Fibroblast of the aortic adventitia (primary cell): ENCODE results near the gene ATXN10. TPM values are rescaled to one million over a fixed set of nuclear protein-coding genes. Genes with fewer than 3 reads are reported as not detected.

Source experiments
- DNase-seq: peaks from one replicate; pipeline ENCODE4 v3.0.0-alpha.2; 2010; ENCODE audit warnings: low read depth
- H3K4me3 ChIP-seq: 2 replicates; pipeline ENCODE4 v1.5.1; 2011; ENCODE audit warnings: low read depth, mild to moderate bottlenecking, control low read depth, low read length, moderate library complexity
- total RNA-seq: library from RNA; depleted of rRNA; stranded (reverse); fragments of >200 nt; gene quantifications from 2 replicates; pipeline ENCODE4 v1.2.3, GENCODE V29; 2012; ENCODE audit warnings: low replicate concordance
- TF ChIP-seq, protein P1 (sequence below): IDR thresholded peaks from 2 replicates; pipeline ENCODE4 v1.5.1; 2011; ENCODE audit warnings: mild to moderate bottlenecking, low read length, control low read depth, inconsistent platforms; ENCODE audit not compliant: insufficient read depth

ATXN10 gene
- total RNA-seq, 1 donor = 130 TPM

DNA sequence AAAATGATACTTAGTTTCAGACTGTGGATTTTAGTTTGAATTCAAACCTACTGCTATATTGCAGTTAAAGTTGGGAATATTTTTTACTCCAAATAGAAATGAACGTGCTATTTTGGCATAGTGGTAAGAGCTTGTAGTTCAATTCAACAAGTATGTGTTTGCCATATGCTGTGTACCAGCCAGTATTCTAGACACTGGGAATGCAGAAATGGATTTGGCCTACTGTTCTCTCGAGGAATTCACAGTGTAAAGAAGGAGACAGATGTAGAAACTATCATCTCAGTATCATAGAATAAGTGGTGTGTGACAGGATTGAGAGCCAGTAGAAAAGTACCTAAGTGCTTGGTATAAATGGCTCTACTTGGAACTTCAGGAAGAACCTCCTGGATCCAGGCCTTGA lies 80.4 kb downstream of the ATXN10 start:
- DNase-seq = no peak
- TF ChIP-seq, protein P1, sequence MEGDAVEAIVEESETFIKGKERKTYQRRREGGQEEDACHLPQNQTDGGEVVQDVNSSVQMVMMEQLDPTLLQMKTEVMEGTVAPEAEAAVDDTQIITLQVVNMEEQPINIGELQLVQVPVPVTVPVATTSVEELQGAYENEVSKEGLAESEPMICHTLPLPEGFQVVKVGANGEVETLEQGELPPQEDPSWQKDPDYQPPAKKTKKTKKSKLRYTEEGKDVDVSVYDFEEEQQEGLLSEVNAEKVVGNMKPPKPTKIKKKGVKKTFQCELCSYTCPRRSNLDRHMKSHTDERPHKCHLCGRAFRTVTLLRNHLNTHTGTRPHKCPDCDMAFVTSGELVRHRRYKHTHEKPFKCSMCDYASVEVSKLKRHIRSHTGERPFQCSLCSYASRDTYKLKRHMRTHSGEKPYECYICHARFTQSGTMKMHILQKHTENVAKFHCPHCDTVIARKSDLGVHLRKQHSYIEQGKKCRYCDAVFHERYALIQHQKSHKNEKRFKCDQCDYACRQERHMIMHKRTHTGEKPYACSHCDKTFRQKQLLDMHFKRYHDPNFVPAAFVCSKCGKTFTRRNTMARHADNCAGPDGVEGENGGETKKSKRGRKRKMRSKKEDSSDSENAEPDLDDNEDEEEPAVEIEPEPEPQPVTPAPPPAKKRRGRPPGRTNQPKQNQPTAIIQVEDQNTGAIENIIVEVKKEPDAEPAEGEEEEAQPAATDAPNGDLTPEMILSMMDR = no peak
- no peak overlapping the region for H3K4me3 ChIP-seq

DNA sequence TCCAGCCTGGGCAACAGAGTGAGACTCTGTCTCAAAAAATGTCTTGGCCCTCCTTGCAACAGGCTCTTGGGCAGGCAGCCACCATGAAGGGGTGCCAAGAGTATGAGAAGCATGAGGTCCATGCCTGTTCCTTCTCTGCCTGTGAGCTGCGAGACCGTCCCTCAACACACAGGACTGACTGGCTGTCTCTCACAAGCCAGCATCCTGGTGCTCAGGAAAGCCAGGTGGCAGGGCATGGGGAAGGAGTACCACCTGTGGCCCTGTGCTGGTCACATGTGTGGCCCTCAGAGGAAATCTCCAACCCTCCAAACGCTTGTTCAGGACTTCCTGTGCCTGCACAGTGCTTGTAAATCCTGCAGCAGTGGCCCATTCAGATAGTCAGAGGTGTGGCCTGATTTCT lies 83.2 kb downstream of the ATXN10 start:
- no peak overlapping the region for H3K4me3 ChIP-seq
- DNase-seq = peak; percentile 17
- TF ChIP-seq, protein P1 = no peak

- no peak overlapping the region for H3K4me3 ChIP-seq
- TF ChIP-seq, protein P1 = no peak
- DNase-seq = peak; percentile 19
Measured at GRCh38 chr22:45756558-45756957, 84.9 kb downstream of the ATXN10 start.

- H3K4me3 ChIP-seq = no peak overlapping the region
- TF ChIP-seq, protein P1 = peak; percentile 28
- DNase-seq = peak; percentile 51
Measured at GRCh38 chr22:45757068-45757467, 85.4 kb downstream of the ATXN10 start.

DNA sequence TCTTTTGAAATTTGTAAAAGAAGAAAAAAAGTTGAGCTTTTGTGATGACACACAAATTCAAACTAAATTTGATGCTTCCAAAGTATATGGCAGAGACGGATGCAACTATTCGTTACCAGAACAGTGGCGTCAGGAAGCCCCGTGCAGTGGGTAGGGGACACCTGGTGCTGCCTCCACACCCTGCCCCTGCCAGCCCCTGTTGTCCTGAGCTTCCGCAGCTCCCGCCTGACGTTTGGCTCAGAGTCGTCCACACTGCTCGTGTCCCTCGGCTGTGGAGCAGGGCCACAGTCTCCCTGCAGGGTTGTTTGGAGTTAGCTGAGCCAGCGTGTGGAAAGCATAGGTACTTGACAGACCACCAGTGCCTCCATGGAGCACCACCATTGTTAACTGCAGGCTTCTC lies 86.3 kb downstream of the ATXN10 start:
- TF ChIP-seq, protein P1 = no peak
- no peak for DNase-seq
- no peak overlapping the region for H3K4me3 ChIP-seq

GRCh38 chr22:45758603-45759002 lies 87.0 kb downstream of the ATXN10 start:
- H3K4me3 ChIP-seq = no peak overlapping the region
- no peak for DNase-seq
- TF ChIP-seq, protein P1 = no peak

DNA sequence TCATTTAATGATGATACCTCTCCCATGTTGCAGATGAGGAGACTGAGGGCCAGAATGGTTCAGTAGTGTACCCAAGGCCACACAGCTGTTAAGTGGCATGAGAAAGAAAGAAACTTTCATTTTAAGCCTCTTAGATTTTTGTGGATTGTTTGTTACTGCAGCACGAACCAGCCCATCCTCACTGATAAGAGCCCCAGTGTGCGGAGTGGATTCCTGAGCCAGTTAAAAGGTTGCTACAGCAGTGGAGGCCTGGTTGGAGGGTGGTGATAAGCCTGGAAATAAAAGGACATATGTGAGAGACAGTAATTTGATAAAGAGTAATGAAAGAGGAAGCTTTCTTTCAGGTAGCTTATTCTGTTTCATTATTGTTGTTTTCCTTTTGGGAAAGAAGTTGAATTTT lies 89.0 kb downstream of the ATXN10 start:
- DNase-seq = no peak
- no peak overlapping the region for H3K4me3 ChIP-seq
- TF ChIP-seq, protein P1 = no peak
